Activated gamma-delta T cell treated with Interleukin-2 at 50 U/mL for 16 hours (primary cell): ENCODE data around the gene CCDC12.
"Not testable (repeated sequence)": the region's sequence is repeated elsewhere in the genome, so short reads cannot be mapped to it uniquely, and the experiment has no call there.

Experiments
- DNase-seq: peaks from one replicate; pipeline ENCODE4 v3.0.0-alpha.2; 2020

Gene CCDC12

GRCh38 chr3:46978985-46979944, 2.7 kb upstream of the CCDC12 start, which contains the start of gene NBEAL2:
Gene NBEAL2 (plus strand): TSS chr3:46979666. CDS start chr3:46979862, 196 bp downstream.
- DNase-seq: peak; percentile 96

GRCh38 chr3:46978381-46978780, 1.8 kb upstream of the CCDC12 start:
- DNase-seq: no peak

DNA sequence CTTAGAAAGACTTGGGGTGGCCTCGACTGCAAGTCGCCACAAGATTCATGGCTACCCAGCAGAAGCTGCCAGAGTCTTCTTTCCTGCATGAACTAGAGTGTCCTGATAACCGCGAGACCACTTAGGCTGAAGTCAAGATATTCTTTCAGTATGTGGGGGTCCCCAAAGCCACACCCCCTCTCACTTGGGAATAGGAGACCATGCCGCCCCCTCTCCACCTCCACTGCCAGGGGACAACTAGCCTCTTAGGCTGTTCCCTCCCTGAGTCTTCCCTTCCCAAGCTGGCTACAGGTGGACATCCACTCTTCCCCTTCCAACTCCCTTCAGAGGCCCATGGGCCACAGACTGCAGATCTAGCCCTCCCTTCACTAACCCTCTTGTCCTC, 1.3 kb upstream of the CCDC12 start:
- no peak for DNase-seq

- no peak for DNase-seq
Observed at GRCh38 chr3:46974421-46975171, 1.9 kb downstream of the CCDC12 start.

DNA sequence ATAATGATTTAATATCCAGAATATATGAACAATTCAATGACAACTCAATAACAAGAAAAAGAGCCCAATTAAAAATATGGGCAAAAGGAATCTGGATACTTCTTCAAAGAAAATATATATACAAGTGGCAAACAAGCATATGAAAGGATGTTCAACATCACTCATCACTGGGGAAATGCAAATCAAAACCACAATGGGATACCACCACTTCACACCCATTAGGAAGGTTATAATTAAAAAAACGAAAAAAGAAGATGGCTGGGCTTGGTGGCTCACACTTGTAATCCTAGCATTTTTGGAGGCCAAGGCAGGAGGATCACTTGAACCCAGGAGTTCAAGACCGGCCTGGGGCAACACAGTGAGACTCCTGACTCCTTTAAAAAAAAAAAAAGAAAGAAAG, 4.1 kb downstream of the CCDC12 start:
- DNase-seq: no peak

DNA sequence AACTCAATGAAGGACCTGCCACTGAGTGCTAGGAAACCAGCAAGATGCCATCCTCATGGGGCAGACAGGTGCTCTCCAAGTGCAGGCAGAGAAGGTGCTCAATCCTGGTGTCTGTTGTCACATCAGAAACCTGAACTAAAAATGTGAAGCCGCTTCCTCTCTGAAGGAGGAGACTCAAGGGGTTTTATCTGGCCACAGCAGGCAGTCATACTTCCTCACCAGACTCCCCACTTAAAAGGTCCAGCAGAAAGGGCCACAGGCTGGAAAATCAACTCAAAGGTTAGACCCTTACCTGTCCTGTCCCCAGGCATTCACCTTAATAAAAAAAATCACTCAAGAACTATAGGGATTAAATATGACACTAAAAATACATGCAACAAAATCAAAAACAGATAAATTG, 4.8 kb downstream of the CCDC12 start:
- no peak for DNase-seq

DNA sequence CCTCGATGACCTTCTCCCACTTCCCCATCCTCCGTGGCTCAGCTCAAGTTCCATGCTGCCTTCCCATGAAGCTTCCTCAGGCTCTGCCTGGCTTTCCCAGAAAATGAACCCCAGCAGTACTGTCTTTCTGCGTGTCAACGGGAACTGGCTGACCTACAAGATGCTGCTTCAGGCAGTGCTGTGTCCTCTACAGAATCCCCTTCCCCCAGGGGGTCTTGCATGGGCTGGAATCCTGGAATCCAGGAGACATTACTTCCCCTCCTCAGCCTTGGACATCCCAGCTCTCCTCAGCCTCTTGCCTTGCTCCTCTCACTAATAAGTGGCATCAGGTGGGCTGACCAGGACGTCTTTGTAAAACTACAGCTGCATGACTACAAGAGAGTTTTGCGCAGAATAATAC, 5.4 kb downstream of the CCDC12 start:
- DNase-seq: no peak

- DNase-seq: no peak
Observed at GRCh38 chr3:46970391-46971091, 6.0 kb downstream of the CCDC12 start.

DNA sequence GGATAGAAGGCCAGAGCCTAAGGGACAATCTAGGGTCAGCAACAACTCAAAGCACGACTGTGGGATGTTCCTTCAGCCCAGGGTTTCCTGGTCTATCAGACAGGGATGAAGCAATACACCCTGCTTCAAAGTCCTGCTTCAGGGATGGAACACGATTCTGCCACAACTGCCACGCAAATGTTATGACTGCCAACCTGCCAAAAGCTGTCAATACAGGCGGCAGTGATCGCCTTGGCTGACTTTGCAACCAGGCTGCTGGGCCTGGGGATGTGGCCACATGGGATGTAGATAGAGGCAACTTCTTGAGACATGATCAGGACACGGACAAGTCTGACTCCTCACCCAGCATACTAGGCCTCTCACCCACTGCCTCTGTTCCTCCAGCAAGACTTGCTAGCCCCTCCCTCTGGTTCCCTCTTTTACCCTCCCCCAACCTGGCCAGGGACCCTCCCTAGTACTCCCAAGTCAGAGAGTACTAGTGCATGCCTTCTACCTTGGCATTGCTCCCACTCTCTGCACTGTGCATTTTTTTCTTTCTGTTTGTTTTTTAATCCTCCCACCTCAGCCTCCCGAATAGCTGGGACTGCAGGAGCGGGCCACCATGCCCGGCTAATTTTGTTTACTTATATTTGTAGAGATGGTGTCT, 7.6 kb downstream of the CCDC12 start:
- no peak for DNase-seq

GRCh38 chr3:46966811-46967210, 9.7 kb downstream of the CCDC12 start:
- no peak for DNase-seq

GRCh38 chr3:46965151-46965550, 11.4 kb downstream of the CCDC12 start:
- DNase-seq: no peak

DNA sequence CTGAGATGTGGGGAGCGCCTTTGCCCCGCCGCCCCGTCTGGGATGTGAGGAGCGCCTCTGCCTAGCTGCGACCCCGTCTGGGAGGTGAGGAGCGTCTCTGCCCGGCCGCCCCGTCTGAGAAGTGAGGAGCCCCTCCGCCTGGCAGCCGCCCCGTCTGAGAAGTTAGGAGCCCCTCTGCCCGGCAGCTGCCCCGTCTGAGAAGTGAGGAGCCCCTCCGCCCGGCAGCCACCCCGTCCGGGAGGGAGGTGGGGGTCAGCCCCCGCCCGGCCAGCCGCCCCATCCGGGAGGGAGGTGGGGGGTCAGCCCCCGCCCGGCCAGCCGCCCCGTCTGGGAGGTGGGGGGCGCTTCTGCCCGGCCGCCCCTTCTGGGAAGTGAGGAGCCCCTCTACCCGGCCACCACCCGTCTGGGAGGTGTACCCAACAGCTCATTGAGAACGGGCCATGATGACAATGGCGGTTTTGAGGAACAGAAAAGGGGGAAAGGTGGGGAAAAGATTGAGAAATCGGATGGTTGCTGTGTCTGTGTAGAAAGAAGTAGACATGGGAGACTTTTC, 12.4 kb downstream of the CCDC12 start:
- not testable (repeated sequence) for DNase-seq

DNA sequence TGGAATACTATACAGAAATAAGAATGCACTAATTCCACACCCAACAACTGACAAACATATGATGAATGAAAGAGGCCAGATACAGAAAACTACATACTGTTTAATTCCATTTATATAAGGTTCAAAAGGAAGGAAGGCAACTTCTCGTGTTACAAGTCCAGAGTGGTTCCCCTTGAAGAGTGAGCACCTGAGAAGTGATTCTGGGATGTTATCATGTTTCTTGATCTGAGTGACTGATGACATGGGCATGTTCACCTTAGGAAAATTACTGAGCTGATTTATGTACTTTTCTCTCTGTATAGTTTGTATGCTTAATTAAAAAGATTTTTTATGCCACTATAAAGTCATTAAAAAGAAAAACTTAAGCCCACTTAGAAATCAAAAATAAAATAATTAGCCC, 13.6 kb downstream of the CCDC12 start:
- no peak for DNase-seq

GRCh38 chr3:46962427-46962826, 14.1 kb downstream of the CCDC12 start:
- DNase-seq: no peak

DNA sequence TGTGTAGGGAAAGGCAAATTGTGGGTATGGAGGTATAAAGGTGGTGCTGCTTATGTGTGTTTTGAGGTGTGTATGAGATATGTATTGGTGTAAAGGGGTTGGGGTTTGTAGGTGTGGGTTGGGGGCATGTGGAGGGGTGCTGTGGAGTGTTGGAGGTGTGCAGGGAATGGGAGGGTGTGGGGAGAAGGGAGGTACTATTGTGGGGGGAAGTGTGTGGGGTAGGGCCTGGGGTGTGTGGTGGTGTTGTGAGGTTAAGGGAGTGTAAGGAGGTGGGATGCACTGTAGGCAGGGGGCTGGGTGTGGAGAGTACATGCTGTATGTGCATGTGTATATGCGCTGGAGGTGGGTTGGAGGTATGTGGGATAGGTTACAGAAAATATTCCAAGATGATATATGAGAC, 15.7 kb downstream of the CCDC12 start:
- DNase-seq: no peak

GRCh38 chr3:46960081-46960701, 16.4 kb downstream of the CCDC12 start:
- no peak for DNase-seq

DNA sequence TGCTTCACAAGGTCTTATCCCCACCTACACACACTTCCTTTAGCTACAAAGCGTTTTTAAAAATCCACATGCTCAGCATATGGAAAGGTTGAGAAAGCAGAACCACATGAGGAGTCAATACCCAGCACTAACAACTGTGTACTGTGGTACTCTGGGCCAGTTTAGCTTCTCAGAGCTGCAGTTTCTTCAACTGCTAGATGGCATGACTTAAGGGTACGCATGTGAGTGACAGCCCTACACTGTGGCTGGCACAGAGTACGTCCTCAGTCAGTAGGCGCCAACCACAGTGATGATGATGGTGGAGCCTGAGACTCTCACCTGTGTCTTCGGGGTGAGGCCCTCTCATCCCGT, 17.4 kb downstream of the CCDC12 start:
- DNase-seq: peak; percentile 49

DNA sequence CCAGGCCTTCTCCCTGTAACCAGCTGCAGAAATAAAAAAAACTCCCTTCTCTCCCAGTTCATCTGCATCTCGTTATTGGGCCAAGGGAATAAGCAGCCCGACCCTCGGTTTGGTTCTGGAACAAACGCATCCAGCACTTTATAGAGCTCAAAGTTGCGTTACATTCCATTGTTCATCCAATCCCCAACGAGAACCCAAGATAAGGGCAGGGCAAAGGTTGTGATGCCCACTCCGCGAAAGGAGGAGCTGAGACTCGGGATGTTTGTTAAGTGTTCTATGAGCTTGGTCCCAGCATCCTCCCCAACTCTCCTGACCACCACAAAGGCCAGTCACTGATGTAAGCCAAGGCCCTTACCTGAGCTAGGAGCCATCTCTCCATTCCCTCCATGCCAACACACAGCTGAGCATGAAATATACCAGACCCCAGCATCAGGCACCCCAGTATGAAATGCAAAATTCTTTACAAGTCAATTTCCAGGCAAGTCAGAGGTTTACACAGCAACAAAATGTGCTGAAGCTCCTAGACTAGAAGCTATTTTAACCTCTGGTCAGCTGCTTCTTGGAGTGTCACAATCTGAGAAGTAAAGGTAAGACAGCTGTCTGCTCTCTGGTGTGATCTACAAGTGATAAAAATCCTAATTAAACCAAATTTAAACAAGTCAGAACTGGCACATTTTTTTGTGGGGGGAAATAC, 17.9 kb downstream of the CCDC12 start:
- no peak for DNase-seq

DNA sequence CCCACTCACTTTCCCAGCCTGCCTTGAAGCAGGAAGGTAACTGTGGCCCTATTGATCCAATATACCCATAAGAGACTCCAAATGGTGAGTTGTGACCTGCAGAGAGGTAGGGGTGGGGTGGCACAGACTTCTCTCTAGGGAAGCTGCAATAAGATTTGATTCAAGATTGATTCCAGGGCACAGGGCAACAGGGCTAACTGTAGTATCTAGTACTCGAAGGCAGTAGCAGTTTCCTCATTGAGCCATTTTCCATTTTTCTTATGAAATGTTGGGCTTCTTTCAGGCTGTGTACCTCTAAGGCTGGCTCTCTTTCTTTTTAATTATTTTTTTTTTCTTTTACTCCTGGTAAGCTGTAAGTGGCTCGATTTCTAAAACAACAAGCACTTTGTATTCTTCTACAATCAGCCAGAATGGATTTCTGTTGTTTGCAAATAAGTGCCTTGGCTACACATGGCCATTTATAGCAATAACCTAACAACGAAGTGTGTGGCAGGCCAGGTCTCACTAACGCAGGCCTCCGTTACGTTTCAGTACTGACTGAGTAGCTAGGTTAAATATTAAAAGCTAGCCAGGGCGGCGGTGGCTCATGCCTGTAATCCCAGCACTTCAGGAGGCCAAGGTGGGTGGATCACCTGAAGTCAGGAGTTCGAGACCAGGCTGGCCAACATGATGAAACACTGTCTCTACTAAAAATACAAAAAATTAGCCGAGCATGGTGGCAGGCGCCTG, 19.3 kb downstream of the CCDC12 start:
- DNase-seq: no peak

GRCh38 chr3:46955801-46956259, 20.7 kb downstream of the CCDC12 start:
- no peak for DNase-seq

DNA sequence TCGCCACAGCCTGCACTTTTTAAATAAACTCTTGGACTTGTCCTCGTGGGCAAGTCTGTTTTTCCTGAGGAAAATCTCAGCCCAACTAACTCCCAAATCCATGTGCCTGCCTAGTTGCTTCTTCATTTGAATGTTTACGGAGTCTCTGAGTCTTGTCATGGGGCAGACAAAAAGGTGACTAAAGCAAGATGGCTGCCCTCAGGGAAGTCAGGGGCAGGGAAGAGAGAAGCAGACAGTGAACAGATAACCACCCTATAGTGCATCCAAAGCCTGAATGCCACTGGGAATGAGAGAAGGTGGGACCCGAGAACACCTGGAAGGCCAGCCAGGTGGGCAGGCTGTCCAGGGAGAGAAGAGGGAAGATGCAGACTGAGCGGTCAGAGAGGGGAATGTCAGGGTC, 21.4 kb downstream of the CCDC12 start:
- no peak for DNase-seq
